Ovary (tissue), 3 donors: ENCODE measurements around the gene FOXE1.

ENCODE experiments used
- POLR2A ChIP-seq: fragments of 450-650 bp; IDR thresholded peaks from one replicate; pipeline ENCODE4 v1.6.1; 2017; ENCODE audit warnings: antibody characterized with exemption, mild to moderate bottlenecking, moderate library complexity
- TF ChIP-seq, protein P1 (sequence below), 3 donors: fragments of 450-650 bp in 2 of 3; fragments of 200-600 bp in 1 of 3; IDR thresholded peaks; one replicate each; pipeline versions ENCODE4 v1.5.1 to v1.8.0; 2016 to 2022; ENCODE audit warnings: antibody characterized with exemption in 3 of 3, mild to moderate bottlenecking in 1 of 3
- donor health status: DM: no; HTN: no; CAD: no.

GRCh38 chr9:97905228-97905627 is 52.2 kb downstream of the FOXE1 start:
- TF ChIP-seq POLR2A: no peak
- TF ChIP-seq, protein P1, sequence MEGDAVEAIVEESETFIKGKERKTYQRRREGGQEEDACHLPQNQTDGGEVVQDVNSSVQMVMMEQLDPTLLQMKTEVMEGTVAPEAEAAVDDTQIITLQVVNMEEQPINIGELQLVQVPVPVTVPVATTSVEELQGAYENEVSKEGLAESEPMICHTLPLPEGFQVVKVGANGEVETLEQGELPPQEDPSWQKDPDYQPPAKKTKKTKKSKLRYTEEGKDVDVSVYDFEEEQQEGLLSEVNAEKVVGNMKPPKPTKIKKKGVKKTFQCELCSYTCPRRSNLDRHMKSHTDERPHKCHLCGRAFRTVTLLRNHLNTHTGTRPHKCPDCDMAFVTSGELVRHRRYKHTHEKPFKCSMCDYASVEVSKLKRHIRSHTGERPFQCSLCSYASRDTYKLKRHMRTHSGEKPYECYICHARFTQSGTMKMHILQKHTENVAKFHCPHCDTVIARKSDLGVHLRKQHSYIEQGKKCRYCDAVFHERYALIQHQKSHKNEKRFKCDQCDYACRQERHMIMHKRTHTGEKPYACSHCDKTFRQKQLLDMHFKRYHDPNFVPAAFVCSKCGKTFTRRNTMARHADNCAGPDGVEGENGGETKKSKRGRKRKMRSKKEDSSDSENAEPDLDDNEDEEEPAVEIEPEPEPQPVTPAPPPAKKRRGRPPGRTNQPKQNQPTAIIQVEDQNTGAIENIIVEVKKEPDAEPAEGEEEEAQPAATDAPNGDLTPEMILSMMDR (IDR thresholded peaks at IDR 0.05): no peak
